ENCODE results near the gene COL18A1. TPM values are rescaled to one million over a fixed set of nuclear protein-coding genes. Genes with fewer than 3 reads are reported as not detected.
A peak's percentile ranks its signal among the peaks of the same experiment; 100 is the strongest.

The COL18A1 gene
- total and polyA plus RNA-seq, 2 donors, result 18.9 to 58.6 TPM

- peaks cover 1 to 12% of the 10 kb centered on the region in 2 donors for H3K9me3 ChIP-seq (ENCODE audit: control insufficient read depth in 2 of 2, insufficient read depth in 1 of 2, low read length in 1 of 2)
- peaks cover 0 to 9% of the 10 kb centered on the region in 2 donors for H3K27me3 ChIP-seq (ENCODE audit: control insufficient read depth in 2 of 2, insufficient read depth in 1 of 2, low read length in 1 of 2)
- 95% methylated on average over 27 of the region's 27 CpGs for WGBS
- DNase-seq (ENCODE audit: low read depth in 6 of 9, low spot score in 9 of 9), result no peak
- no peak overlapping the region for H3K27ac ChIP-seq (ENCODE audit: low read depth in 1 of 2, low read length in 1 of 2)
- no peak overlapping the region for H3K4me3 ChIP-seq (ENCODE audit: low read length in 2 of 2)
- H3K4me1 ChIP-seq (ENCODE audit: control insufficient read depth in 2 of 2, insufficient read depth in 2 of 2, low read length in 2 of 2), result no peaks in the 10 kb centered on the region
- no peaks in the 10 kb centered on the region for H3K36me3 ChIP-seq (ENCODE audit: control insufficient read depth in 2 of 2, insufficient read depth in 2 of 2, low read length in 1 of 2)
Measured at GRCh38 chr21:45465611-45466329, 60.8 kb downstream of the COL18A1 start.

GRCh38 chr21:45466330-45467220 is 61.6 kb downstream of the COL18A1 start:
- DNase-seq (ENCODE audit: low read depth in 6 of 9, low spot score in 9 of 9), result no peak
- H3K36me3 ChIP-seq (ENCODE audit: control insufficient read depth in 2 of 2, insufficient read depth in 2 of 2, low read length in 1 of 2), result no peaks in the 10 kb centered on the region
- H3K27ac ChIP-seq (ENCODE audit: low read depth in 1 of 2, low read length in 1 of 2), result no peak overlapping the region
- peaks cover 0 to 5% of the 10 kb centered on the region in 2 donors for H3K4me1 ChIP-seq (ENCODE audit: control insufficient read depth in 2 of 2, insufficient read depth in 2 of 2, low read length in 2 of 2)
- WGBS, result 94% methylated on average over 30 of the region's 30 CpGs
- H3K4me3 ChIP-seq (ENCODE audit: low read length in 2 of 2), result no peak overlapping the region
- peaks cover 1 to 6% of the 10 kb centered on the region in 2 donors for H3K9me3 ChIP-seq (ENCODE audit: control insufficient read depth in 2 of 2, insufficient read depth in 1 of 2, low read length in 1 of 2)
- H3K27me3 ChIP-seq (ENCODE audit: control insufficient read depth in 2 of 2, insufficient read depth in 1 of 2, low read length in 1 of 2), result peaks cover 0 to 9% of the 10 kb centered on the region in 2 donors

GRCh38 chr21:45467221-45467779 is 62.3 kb downstream of the COL18A1 start:
- Histone ChIP-seq H3K27me3 (ENCODE audit: control insufficient read depth in 2 of 2, insufficient read depth in 1 of 2, low read length in 1 of 2) (peaks cover 0 to 9% of the 10 kb centered on the region in 2 donors), H3K4me3 (ENCODE audit: low read length in 2 of 2) (no peak overlapping the region), H3K27ac (ENCODE audit: low read depth in 1 of 2, low read length in 1 of 2) (no peak overlapping the region), H3K36me3 (ENCODE audit: control insufficient read depth in 2 of 2, insufficient read depth in 2 of 2, low read length in 1 of 2) (no peaks in the 10 kb centered on the region), H3K4me1 (ENCODE audit: control insufficient read depth in 2 of 2, insufficient read depth in 2 of 2, low read length in 2 of 2) (peaks cover 0 to 6% of the 10 kb centered on the region in 2 donors), H3K9me3 (ENCODE audit: control insufficient read depth in 2 of 2, insufficient read depth in 1 of 2, low read length in 1 of 2) (peaks cover 1 to 6% of the 10 kb centered on the region in 2 donors)
- whole genome bisulfite sequencing, result 95% methylated on average over 25 of the region's 25 CpGs
- DNase-seq (ENCODE audit: low read depth in 6 of 9, low spot score in 9 of 9), result no peak

GRCh38 chr21:45468051-45468970 is 63.3 kb downstream of the COL18A1 start:
- H3K27ac ChIP-seq (ENCODE audit: low read depth in 1 of 2, low read length in 1 of 2), result no peak overlapping the region
- DNase-seq (ENCODE audit: low read depth in 6 of 9, low spot score in 9 of 9), result no peak

GRCh38 chr21:45468971-45469272 is 64.0 kb downstream of the COL18A1 start:
- H3K27ac ChIP-seq (ENCODE audit: low read depth in 1 of 2, low read length in 1 of 2), result no peak overlapping the region
- peaks cover 0 to 6% of the 10 kb centered on the region in 2 donors for H3K27me3 ChIP-seq (ENCODE audit: control insufficient read depth in 2 of 2, insufficient read depth in 1 of 2, low read length in 1 of 2)
- no peaks in the 10 kb centered on the region for H3K36me3 ChIP-seq (ENCODE audit: control insufficient read depth in 2 of 2, insufficient read depth in 2 of 2, low read length in 1 of 2)
- peaks cover 0 to 1% of the 10 kb centered on the region in 2 donors for H3K9me3 ChIP-seq (ENCODE audit: control insufficient read depth in 2 of 2, insufficient read depth in 1 of 2, low read length in 1 of 2)
- WGBS, result 96% methylated on average over 14 of the region's 14 CpGs
- peaks cover 0 to 6% of the 10 kb centered on the region in 2 donors for H3K4me1 ChIP-seq (ENCODE audit: control insufficient read depth in 2 of 2, insufficient read depth in 2 of 2, low read length in 2 of 2)
- no peak for DNase-seq (ENCODE audit: low read depth in 6 of 9, low spot score in 9 of 9)
- H3K4me3 ChIP-seq (ENCODE audit: low read length in 2 of 2), result no peak overlapping the region

More at GRCh38 chr21:45468051-45468970, 63.3 kb downstream of the COL18A1 start:
- H3K36me3 ChIP-seq (ENCODE audit: control insufficient read depth in 2 of 2, insufficient read depth in 2 of 2, low read length in 1 of 2), result no peaks in the 10 kb centered on the region
- H3K4me1 ChIP-seq (ENCODE audit: control insufficient read depth in 2 of 2, insufficient read depth in 2 of 2, low read length in 2 of 2), result peaks cover 0 to 6% of the 10 kb centered on the region in 2 donors
- no peak overlapping the region for H3K4me3 ChIP-seq (ENCODE audit: low read length in 2 of 2)
- H3K27me3 ChIP-seq (ENCODE audit: control insufficient read depth in 2 of 2, insufficient read depth in 1 of 2, low read length in 1 of 2), result peaks cover 0 to 6% of the 10 kb centered on the region in 2 donors
- peaks cover 1 to 2% of the 10 kb centered on the region in 2 donors for H3K9me3 ChIP-seq (ENCODE audit: control insufficient read depth in 2 of 2, insufficient read depth in 1 of 2, low read length in 1 of 2)
- WGBS, result 95% methylated on average over 45 of the region's 45 CpGs

GRCh38 chr21:45469273-45470086 is 64.5 kb downstream of the COL18A1 start:
- peak overlapping the region in 1 of 2 donors; percentile 11 for H3K27ac ChIP-seq (ENCODE audit: low read depth in 1 of 2, low read length in 1 of 2)
- H3K36me3 ChIP-seq (ENCODE audit: control insufficient read depth in 2 of 2, insufficient read depth in 2 of 2, low read length in 1 of 2), result no peaks in the 10 kb centered on the region
- 95% methylated on average over 24 of the region's 24 CpGs for WGBS
- no peak for DNase-seq (ENCODE audit: low read depth in 6 of 9, low spot score in 9 of 9)
- H3K9me3 ChIP-seq (ENCODE audit: control insufficient read depth in 2 of 2, insufficient read depth in 1 of 2, low read length in 1 of 2), result peaks cover 0 to under 1% of the 10 kb centered on the region in 2 donors
- H3K27me3 ChIP-seq (ENCODE audit: control insufficient read depth in 2 of 2, insufficient read depth in 1 of 2, low read length in 1 of 2), result peaks cover 0 to 6% of the 10 kb centered on the region in 2 donors
- H3K4me1 ChIP-seq (ENCODE audit: control insufficient read depth in 2 of 2, insufficient read depth in 2 of 2, low read length in 2 of 2), result peaks cover 0 to 6% of the 10 kb centered on the region in 2 donors
- no peak overlapping the region for H3K4me3 ChIP-seq (ENCODE audit: low read length in 2 of 2)

GRCh38 chr21:45470087-45470515 is 65.1 kb downstream of the COL18A1 start:
- Histone ChIP-seq H3K27me3 (ENCODE audit: control insufficient read depth in 2 of 2, insufficient read depth in 1 of 2, low read length in 1 of 2) (peaks cover 0 to under 1% of the 10 kb centered on the region in 2 donors), H3K9me3 (ENCODE audit: control insufficient read depth in 2 of 2, insufficient read depth in 1 of 2, low read length in 1 of 2) (peaks cover 3% of the 10 kb centered on the region in 2 donors), H3K36me3 (ENCODE audit: control insufficient read depth in 2 of 2, insufficient read depth in 2 of 2, low read length in 1 of 2) (no peaks in the 10 kb centered on the region), H3K4me3 (ENCODE audit: low read length in 2 of 2) (no peak overlapping the region), H3K4me1 (ENCODE audit: control insufficient read depth in 2 of 2, insufficient read depth in 2 of 2, low read length in 2 of 2) (peaks cover 0 to 6% of the 10 kb centered on the region in 2 donors), H3K27ac (ENCODE audit: low read depth in 1 of 2, low read length in 1 of 2) (no peak overlapping the region)
- DNase-seq (ENCODE audit: low read depth in 6 of 9, low spot score in 9 of 9), result no peak
- 94% methylated on average over 7 of the region's 7 CpGs for WGBS
